K562 (cell line): Measurements from ENCODE around the gene SDSL.

Source experiments
- CREB1 ChIP-seq, 2 experiments: sonication (generic) in 1 of 2; formaldehyde crosslinking in 1 of 2; IDR thresholded peaks; 2 replicates each; pipeline versions ENCODE4 v1.6.1 to v1.8.0; 2012 to 2022; ENCODE audit warnings: inconsistent platforms in 1 of 2, mild to moderate bottlenecking in 1 of 2, missing genetic modification reagents in 1 of 2, moderate library complexity in 1 of 2
- KAT2B ChIP-seq: IDR thresholded peaks from one replicate; pipeline ENCODE4 v1.6.1; 2012; ENCODE audit warnings: low read depth, mild to moderate bottlenecking, control low read depth, inconsistent platforms, low read length, moderate library complexity
- POLR2AphosphoS5 ChIP-seq: IDR thresholded peaks from 2 replicates; pipeline ENCODE4 v1.6.1; 2011; ENCODE audit warnings: mild to moderate bottlenecking, low read depth, low read length, moderate library complexity; ENCODE audit not compliant: control insufficient read depth, insufficient read depth
- RB1 ChIP-seq: fragments of 450-650 bp; IDR thresholded peaks from 2 replicates; pipeline ENCODE4 v1.6.1; 2017; ENCODE audit warnings: low read depth, mild to moderate bottlenecking
- SMAD4 ChIP-seq: fragments of 250-450 bp; sonication (Bioruptor Pico); conservative IDR thresholded peaks from 2 replicates; pipeline ENCODE4 v1.8.0; 2021; ENCODE audit warnings: inconsistent platforms, mild to moderate bottlenecking, moderate library complexity
- ZNF121 ChIP-seq: sonication (generic); formaldehyde crosslinking; conservative IDR thresholded peaks from 2 replicates; pipeline ENCODE4 v1.8.0; 2022; ENCODE audit warnings: missing genetic modification reagents
- ZNF445 ChIP-seq: fragments of 250-450 bp; sonication (Bioruptor Pico); IDR thresholded peaks from 2 replicates; pipeline ENCODE4 v1.4.0; 2020; ENCODE audit warnings: low read depth, mild to moderate bottlenecking, moderate library complexity
- TF ChIP-seq, protein P1 (sequence below), 3 experiments: IDR thresholded peaks in 2 of 3; conservative IDR thresholded peaks in 1 of 3; 2 replicates each; pipeline ENCODE4 v1.5.1; 2011 to 2012; ENCODE audit warnings: low read length in 3 of 3, mild to moderate bottlenecking in 3 of 3, control low read depth in 2 of 3, improper control_type of control experiment in 1 of 3, inconsistent platforms in 1 of 3, low read depth in 1 of 3, mixed read lengths in 1 of 3, moderate library complexity in 1 of 3; ENCODE audit not compliant: insufficient read depth in 2 of 3

DNA sequence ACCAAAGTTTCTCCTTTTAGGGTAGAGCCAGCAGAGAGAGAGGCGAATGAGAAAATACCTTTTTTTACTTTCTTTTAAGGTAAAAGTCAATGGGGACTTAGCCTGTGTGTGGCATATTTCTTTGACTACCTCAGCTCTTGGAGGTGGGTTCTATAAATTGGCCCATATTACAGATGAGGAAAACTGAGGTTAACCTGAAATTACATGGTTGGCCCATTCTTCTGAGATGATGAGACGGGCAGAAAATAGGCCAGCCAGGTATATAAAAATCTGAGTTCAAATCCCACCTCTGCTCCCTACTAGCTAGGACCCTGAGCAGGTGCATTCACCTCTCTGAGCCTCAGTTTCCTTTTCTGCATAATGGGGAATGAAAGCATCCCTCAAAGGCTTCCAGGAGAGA is 27.1 kb downstream of the SDSL start:
- TF ChIP-seq ZNF121 (CRISPR knock-in tag) = no peak
- TF ChIP-seq SMAD4 (CRISPR knock-in tag) = no peak
- no peak for TF ChIP-seq KAT2B
- no peak for TF ChIP-seq RB1
- TF ChIP-seq POLR2AphosphoS5 = no peak
- TF ChIP-seq, protein P1, sequence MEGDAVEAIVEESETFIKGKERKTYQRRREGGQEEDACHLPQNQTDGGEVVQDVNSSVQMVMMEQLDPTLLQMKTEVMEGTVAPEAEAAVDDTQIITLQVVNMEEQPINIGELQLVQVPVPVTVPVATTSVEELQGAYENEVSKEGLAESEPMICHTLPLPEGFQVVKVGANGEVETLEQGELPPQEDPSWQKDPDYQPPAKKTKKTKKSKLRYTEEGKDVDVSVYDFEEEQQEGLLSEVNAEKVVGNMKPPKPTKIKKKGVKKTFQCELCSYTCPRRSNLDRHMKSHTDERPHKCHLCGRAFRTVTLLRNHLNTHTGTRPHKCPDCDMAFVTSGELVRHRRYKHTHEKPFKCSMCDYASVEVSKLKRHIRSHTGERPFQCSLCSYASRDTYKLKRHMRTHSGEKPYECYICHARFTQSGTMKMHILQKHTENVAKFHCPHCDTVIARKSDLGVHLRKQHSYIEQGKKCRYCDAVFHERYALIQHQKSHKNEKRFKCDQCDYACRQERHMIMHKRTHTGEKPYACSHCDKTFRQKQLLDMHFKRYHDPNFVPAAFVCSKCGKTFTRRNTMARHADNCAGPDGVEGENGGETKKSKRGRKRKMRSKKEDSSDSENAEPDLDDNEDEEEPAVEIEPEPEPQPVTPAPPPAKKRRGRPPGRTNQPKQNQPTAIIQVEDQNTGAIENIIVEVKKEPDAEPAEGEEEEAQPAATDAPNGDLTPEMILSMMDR (IDR thresholded peaks at IDR 0.05 in 2 of 3, conservative IDR thresholded peaks at IDR 0.05 in 1 of 3; ENCODE audit: insufficient read depth in 2 of 3, low read depth in 1 of 3, low read length in 3 of 3) = no peak
- TF ChIP-seq ZNF445 = no peak
- no peak for TF ChIP-seq CREB1 (IDR thresholded peaks at IDR 0.05)
- TF ChIP-seq CREB1 (CRISPR knock-in tag; IDR thresholded peaks at IDR 0.05) = no peak
